Left kidney (tissue), 2 donors: ENCODE results near the gene UMODL1. TPM values are rescaled to one million over a fixed set of nuclear protein-coding genes. Genes with fewer than 3 reads are reported as not detected.

Experiments used
- DNase-seq: peaks from one replicate; pipeline ENCODE4 v3.0.0-alpha.2; 2013
- polyA plus RNA-seq: library from polyadenylated mRNA; unstranded; fragments of 120-200 nt; gene quantifications from one replicate; pipeline ENCODE4 v1.2.1, GENCODE V29; 2013; ENCODE audit not compliant: insufficient read length

UMODL1 gene
- polyA plus RNA-seq, 1 donor, result 0.22 TPM

DNA sequence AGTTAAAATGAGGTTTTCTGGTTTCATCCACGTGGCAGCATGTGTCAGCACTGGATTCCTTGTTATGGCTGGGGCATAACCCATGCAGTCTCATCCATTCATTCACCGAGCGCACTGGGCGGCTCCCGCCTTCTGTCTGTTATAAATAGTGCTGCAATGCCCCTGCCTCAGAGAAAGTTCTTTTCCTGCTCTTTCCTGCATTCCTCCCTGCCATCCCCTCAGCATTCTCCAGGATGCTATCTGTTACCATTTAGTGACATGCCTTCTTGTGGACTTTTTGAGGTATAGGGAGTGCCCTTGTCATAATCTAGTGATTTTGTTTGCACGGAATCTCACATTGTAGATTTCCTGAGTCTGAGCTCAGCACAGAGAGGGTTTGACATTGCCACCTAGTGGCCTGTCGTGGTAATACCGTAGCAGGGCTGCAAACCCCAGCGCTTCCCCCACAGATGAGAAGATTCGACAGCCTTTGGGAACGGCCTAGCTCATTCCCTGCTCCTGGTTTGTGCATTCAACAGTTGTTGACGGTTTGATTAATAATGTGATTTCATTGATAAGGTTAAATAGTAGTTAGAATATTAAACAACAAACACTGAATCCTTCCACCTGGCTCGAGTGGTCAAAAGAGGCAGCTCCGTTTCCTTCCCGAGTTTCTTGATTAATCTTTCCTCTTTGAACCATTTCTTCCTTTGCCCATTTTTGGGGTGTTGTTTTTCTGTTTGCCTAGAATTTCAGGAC is 46.3 kb downstream of the UMODL1 start:
- peak; percentile 72 for DNase-seq

DNA sequence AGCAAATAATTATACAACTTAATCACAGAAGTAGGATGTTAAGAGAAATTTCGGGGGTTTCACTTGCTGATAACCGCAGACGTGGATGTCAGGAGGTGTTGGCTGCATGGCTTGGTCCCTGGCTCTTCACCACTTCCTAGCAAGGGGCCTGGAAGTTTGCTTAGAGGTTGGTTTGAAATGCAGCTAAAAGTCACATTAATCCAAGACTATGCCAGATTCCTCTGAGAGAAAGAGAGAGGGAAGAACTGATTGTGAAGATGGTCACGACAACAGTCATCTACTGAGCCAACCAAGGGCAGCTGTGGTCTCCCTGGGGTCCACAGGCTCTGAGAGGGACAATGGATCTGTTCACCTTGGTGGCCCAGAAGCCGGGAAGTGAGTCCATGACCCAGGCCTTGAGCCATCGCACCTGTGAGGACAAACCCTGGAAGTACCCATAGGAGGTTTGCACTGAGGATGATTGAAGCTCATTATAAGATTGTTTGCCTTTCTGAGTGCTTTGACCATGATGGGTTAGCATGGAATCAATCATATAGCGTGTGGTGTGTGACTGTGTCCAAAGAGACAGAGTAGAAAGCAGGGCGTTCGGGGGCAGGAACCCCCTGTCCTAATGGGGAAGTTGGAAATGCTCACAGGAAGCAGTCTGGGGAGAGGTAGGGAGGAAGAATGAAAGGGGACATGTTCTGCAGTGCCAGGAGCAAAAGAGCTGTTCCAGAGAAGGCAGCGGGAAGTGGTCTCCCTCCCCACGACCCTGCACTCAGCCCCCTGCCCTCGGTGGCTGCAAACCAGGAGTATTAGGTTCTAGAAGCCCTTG is 47.1 kb downstream of the UMODL1 start:
- no peak for DNase-seq

DNA sequence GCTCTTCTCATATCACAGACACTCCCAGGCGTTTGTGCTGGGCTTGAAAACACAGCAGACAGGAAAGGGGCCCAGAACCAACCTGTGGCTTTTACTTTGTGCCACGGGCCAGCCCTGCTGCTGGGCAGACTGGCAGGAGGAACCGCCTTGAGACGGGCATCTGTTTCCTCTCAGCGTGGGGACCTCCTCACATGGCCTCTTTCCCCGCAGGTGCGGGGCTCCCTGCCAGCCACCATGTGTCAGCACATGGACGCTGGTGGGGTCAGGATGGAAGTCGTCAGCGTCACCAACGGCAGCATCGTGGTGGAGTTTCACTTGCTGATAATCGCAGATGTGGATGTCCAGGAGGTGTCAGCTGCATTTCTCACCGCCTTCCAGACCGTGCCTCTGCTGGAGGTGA is 47.8 kb downstream of the UMODL1 start:
- no peak for DNase-seq

DNA sequence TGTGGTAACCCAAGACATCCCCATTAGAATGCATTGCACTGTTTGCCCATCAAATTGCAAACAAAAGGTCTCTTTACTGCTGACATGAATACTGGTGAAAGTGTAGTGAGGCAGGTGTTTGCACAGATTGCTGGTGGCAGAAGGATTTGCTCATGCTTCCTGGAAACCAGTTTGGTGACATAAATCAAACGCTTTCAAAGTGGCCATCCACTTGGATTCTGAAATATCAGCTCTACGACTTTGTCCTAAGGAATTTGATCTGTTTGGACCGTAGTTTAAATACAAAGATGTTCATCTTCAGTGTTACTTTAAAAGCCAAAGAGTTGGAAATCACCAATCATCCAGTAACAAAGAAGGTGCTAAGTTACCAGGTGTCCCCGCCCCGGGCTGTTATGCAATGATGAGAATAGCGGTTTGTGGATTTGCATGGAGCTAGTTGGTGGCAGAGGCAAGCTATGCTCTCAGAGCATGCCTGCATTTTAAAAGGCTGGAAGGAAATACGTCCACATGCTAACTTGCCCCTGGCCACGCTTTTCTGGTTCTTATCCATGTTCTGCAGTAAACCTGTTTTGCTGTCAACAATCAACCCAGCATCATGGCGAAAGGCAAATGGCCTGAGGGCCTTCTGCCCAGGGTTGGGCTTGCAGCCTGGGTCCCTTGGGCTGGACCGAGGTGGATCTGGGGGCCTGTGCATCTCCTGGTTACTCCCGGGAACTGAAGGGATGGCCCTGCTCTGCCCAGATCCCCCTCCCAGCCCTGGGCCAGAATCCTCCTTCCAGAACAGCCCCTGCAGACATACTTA is 49.2 kb downstream of the UMODL1 start:
- DNase-seq, result no peak

DNA sequence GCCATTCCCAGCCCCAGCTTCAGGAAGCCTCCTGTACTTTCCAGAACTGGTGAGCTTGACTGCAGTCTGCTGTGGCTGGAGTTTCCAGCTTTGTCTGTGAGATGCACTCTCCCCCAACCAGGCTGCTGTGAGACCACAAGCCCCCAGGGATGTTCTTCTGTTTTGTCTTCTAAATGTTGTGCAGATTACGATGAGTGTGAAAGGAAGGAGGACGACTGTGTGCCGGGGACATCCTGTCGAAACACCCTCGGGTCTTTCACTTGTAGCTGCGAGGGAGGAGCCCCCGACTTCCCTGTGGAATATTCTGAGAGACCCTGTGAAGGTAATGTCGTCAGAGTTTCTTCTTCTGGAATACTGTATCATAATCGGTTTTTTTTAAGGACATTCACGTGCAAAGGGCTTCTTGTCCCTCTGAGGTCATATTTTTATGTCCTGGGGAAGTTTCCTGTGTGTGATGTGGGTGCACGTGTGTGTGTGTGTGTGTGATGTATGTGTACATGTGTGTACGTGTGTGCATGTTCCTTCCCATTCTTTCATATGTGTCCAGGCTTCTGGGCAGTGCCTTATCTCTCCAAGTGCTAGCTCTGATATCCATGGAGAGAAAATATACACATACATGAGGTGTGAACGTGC is 49.9 kb downstream of the UMODL1 start:
- no peak for DNase-seq

DNA sequence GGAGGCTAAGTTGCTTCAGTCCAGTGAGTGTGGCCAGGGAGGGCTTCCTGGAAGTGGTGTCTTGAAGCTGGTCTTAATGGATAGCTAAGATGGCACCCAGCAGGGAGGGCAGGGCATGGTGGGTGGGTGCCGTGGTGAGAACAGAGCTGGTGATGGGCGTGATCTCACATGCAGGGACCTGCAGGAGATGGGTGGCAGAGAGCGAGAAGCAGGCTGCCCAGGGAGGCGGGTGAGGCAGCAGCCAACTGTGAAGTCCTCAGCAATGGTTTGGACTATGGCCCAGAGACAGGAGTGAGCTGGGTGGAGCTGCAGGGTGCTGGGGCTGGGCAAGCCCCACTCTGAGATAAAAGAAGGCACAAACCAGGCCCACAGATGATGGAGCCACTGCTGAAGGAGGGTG is 50.7 kb downstream of the UMODL1 start:
- no peak for DNase-seq

DNA sequence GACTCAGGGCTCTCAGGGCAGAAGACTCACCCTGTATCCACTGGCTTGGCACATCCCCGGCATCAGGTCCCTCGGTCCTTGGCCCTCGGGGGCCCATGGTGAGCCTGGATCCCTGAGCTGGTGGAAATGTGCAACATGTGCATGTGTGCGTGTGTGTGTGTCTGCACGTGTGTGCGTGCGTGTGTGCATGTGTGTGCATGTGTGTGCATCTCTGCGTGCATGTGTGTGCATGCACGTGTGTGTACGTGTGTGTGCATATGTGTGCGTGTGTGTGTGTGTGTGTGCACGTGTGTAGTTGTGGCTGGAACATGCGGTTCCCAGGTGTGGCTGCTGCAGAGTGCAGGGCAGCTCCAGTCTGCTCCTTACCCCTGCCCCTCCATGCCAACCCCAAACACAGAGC is 51.3 kb downstream of the UMODL1 start:
- no peak for DNase-seq

DNA sequence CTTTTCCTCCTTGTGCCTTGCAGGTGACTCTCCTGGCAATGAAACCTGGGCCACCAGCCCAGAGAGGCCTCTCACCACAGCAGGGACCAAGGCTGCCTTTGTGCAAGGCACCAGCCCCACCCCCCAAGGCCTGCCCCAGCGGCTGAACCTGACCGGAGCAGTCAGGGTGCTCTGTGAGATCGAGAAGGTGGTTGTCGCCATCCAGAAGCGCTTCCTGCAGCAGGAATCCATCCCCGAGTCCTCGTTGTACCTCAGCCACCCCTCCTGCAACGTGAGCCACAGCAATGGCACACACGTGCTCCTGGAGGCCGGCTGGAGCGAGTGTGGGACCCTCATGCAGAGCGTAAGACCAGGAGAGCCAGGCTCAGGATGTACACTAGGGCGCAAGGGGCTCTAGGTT is 51.7 kb downstream of the UMODL1 start:
- DNase-seq, result no peak

DNA sequence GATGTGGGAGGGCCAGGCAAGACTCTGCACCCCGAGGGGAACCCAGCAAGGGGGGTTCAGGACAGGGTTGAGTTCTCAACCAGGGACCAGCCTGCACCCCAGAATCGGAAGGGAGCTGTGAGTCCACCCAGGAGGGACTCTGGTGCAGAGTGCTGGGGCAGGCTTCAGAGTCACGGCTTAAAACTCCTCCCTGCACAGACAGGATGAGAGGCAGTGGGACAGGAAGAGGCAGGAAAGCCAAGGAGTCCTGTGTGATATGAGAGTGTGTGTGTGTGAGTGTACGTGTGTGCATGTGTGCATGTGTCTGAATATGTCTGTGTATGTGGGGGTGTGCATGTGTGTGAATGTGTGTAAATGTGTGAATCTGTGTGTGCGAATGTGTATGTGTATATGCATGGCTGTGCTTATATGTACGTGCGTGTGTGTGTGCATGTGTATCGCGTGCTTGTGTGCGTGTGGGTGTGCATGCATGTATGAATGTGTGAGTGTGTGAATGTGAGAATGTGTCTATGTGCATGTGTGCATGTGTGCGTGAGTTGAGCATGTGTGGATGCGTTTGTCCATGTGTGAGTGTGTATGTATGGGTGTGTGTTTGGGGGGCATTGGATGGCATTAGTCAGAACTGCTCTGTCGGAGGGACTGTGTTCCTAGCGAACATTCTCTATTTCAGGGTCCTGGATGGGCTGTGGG is 52.2 kb downstream of the UMODL1 start:
- no peak for DNase-seq

DNA sequence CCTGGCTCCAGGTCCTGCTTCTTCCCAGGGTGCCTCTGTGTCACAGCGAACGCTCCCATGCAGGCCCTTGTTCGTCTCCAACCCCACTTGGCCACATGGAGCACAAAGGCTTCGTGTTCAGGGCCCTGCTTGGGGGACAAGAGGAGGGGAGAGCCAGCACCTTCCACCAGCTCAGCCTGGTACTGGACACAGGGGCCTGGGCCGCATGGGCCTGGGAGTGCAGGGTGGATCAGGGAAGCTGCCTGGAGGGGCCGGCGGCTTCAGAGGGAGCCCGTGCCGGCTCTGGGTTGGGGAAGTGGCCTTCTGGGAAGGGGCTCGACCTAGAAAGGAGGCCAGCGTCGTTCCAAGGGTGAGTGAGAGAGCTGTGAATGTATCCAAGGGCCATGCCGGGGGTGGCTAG is 53.0 kb downstream of the UMODL1 start:
- DNase-seq, result no peak

DNA sequence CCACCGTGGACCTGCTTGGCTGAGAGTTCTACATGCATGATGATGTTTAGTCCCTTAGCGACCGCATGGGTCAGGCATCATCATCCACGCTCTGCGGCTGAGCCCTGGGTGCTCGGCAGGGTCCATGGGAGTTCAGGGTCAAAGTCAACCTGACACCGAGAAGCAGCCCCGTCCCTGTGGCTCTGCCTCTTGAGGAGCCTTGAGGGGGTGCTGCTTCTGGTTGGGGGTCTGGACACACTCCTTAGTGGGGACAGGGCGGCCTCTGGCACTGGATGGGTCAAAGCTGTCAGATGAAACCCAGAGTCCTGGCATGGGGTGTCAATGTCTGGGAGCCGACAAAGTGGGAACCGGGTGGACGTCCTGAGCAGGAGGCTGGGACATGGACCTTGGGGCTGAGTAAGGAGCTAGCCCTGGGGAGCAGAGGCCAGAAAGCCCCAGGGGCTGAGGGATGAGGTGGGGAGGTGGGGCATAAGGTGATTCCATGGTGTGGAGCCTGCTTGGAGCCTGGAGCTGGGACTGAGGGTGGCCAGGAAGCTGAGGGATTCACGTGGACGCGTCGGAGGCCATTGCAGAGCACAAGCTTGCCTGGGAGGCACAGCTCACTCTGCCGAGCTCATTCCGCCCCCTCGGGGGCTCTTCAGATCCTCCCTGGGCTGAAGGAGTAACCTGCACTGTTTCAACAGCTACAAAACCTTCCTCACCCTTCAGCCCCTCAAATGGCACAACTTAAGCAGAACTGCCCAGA is 53.9 kb downstream of the UMODL1 start:
- no peak for DNase-seq

DNA sequence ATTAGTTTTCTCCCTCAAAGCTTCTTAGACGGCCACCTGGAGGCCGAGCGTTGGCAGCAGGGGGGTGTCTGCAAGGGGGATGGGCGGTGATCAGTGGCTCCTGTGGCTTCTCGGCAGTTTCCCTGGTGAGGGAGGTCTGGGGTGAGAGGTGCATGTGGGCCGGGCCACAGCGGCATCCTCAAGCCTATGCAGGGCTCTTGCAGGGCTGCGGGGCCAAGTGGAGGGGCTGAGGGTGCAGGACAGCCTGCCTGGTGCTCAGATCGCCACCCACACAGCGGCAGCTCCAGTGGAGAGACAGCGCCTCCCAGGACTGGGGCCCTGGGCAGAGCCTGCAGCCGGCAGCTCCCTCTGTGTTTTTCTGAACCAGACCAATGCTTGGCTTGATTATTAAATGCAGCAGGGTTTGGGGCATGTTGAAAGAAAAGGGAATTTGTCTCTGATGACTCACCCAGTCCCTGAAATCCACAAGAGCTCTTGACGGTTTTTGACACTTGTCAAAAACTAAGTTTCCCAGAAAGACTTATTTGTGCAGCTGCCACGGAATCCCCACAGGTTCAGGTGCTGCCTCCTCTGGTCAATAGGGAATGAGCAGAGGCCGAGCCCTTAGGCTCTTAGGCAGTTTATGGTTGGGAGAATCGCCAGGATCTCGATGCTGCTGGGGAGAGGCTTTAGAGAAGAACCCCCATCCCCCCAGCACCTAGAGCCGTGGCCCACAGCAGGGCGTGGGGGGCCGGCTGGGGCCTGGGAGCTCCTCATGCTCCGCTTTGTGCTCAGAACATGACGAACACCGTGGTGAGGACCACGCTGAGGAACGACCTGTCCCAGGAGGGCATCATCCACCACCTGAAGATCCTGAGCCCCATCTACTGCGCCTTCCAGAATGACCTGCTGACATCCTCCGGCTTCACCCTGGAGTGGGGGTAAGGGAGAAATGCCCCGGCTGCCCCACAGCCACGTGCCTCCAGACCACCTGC is 54.7 kb downstream of the UMODL1 start:
- DNase-seq, result no peak

DNA sequence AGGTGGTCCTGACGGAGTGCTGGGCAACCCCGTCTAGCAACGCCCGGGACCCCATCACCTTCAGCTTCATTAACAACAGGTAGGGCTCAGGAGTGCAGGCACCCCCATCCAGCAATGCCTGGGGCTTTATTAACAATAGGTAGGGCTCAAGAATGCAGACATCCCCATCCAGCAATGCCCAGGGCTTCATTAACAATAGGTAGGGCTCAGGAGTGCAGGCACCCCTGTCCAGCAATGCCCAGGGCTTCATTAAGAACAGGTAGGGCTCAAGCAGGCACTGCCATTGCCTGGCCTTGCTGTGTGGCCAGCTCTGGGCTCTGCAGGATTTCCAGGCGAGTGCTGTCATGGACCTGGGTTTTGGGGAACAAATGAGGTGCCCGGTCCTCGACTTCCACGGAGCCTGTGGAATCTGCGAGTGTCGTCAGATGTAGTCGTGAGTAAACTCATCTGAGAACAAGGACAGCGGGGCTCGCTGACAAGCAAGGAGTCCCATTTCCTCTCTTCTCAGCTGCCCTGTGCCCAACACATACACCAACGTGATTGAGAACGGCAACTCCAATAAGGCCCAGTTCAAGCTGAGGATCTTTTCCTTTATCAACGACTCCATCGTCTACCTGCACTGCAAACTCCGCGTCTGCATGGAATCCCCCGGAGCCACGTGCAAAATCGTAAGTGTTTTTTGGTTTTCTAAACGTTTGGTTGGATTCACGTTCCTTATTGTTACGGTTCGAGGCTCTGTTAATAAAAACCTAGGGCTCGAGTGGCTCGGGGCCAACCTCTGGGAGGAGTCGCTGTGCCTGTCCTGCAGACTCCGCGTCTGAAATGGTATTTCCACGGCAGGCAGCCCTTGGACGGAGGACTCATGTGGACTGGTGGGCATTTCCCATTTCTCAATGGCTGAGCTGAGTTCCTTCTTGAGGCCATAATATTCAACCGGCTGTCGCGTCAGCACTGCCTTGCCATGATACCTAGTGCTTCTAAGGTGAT is 56.3 kb downstream of the UMODL1 start:
- no peak for DNase-seq

DNA sequence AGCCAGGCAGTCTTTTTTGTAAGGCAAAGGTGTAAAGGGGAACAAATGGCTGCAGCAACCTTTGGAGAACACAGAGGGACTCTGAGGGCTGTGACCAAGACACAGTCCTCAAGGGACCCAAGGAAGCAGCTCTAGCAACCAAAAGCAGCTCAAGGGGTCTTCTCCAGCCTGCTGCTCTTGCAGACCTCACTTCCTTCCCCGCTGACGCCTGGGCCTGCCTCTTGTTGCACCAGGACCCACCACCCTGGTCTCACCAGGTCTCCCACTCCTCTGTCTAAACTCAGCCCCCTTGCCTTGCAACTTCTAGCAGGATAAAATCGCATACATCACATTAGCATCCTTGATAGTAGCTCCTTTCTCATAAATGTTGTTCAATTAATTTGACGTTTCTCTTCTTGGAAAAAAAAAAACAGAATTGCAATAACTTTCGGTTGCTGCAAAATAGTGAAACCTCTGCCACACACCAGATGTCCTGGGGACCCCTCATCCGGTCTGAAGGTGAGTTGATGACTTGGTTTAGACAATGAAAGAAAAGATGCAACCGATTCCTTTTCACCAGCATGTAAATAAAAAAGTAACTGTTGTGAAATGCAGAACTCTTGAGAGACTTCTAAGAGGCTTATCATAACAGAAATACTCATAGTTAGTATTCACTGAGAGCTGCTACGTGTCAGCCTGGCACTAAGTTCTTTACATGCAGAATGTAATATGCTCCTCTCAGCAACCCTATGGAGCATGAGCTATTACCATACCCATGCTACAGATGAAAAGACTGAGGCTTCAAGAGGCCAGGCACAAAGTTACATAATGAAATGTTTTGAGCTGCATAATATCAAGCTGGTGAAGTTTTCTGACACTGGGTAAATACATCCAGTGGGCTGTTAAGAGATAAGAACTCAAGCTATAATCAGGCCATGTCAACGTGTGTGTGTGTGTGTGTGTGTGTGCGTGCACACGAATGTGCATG is 58.5 kb downstream of the UMODL1 start:
- no peak for DNase-seq

DNA sequence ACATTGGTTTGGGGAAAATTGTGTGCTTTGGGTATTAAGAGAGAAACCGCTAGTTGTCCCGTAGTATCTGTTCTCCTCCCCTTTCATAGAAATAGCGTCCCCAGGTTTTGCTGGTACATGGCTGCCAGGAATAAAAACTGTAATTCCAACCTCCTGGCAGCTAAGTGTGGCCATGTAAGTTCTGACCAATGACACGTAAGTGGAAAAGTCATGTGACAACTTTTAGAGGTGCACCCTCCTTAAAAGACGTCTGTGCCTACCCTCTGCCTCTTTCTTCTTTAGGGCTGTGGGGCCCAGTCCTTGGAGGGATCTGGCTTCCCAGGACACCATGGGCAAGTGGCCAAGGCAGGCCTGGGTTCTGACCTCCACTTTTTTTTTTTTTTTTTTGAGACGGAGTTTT is 59.3 kb downstream of the UMODL1 start:
- no peak for DNase-seq

DNA sequence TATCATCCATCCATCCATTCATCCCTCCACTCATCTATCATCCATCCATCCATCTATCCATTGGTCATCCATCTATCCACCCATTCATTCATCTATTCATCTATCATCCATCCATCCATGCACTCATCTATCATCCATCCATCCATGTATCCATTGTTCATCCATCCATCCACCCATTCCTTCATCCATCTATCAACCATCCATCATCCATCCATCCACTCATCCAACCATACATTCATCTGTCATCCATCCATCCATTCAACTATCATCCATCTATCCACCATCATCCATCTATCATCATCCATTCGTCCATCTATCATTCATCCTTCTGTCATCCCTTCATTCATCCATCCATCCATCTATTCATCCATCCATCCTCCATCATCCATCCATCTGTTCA is 61.1 kb downstream of the UMODL1 start:
- no peak for DNase-seq

DNA sequence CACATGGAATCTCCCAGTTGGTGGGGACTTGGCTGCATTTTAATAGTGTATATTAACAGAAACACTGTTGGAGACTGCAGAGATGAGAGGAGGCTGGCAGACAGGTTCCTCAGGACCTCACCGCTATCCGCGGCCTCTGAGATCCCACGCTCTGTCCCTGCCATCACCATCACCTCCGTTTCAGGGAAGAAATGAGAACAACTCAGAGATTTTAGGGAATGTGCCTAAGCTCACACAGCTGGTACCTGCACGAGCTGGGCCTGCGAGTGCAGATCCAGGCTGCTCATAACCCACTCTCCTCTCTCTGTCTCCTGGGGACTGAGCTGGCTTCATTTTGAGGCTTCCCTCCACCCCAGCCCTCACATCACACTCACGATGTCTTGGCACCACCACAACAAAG is 62.0 kb downstream of the UMODL1 start:
- no peak for DNase-seq
